WTC11 (cell line): Measurements from ENCODE around the gene XKR7. TPM values are rescaled to one million over a fixed set of nuclear protein-coding genes. Genes with fewer than 3 reads are reported as not detected.

Source experiments
- ATAC-seq: fragments of 200-7000 bp; cut with Tn5 transposase; 2 replicates; pipeline ENCODE4 v1.10.0; 2021; ENCODE audit warnings: mild to moderate bottlenecking, moderate library complexity
- CTCF ChIA-PET: fragments of 300-600 bp; sonication (Branson Sonifier 250); formaldehyde crosslinking; loops from one replicate; lab custom pipeline; 2021; ENCODE audit warnings: antibody characterized with exemption; lab: Charles Lee
- POLR2A ChIA-PET: fragments of 350-600 bp; sonication (Branson Sonifier 250); formaldehyde crosslinking; loops from one replicate; lab custom pipeline; 2021; ENCODE audit warnings: antibody characterized with exemption; lab: Charles Lee
- DNase-seq: peaks from one replicate; pipeline ENCODE4 v3.0.0; 2021; ENCODE audit warnings: low spot score
- H3K27ac Mint-ChIP-seq: 2 replicates; pipeline ENCODE4 v1.8.0; 2021; ENCODE audit warnings: mixed read lengths
- H3K27me3 Mint-ChIP-seq: 2 replicates; pipeline ENCODE4 v1.8.0; 2021; ENCODE audit warnings: low read depth, mild to moderate bottlenecking, moderate library complexity, mixed read lengths
- H3K36me3 Mint-ChIP-seq: 2 replicates; pipeline ENCODE4 v1.8.0; 2021; ENCODE audit warnings: mixed read lengths
- H3K4me1 Mint-ChIP-seq: 2 replicates; pipeline ENCODE4 v1.8.0; 2022; ENCODE audit warnings: mixed read lengths
- H3K4me3 Mint-ChIP-seq: 2 replicates; pipeline ENCODE4 v1.8.0; 2021; ENCODE audit warnings: mild to moderate bottlenecking, moderate library complexity, mixed read lengths
- H3K9me3 Mint-ChIP-seq: 2 replicates; pipeline ENCODE4 v1.8.0; 2021; ENCODE audit warnings: mixed read lengths
- AR ChIP-seq: fragments of 250-450 bp; sonication (Bioruptor Pico); IDR thresholded peaks from 2 replicates; pipeline ENCODE4 v1.9.0; 2021; ENCODE audit warnings: mild to moderate bottlenecking
- ATF1 ChIP-seq: sonication (generic); formaldehyde crosslinking; IDR thresholded peaks from 2 replicates; pipeline ENCODE4 v1.8.1; 2023; ENCODE audit warnings: mild to moderate bottlenecking, moderate library complexity, missing genetic modification reagents
- ATF2 ChIP-seq: sonication (generic); formaldehyde crosslinking; IDR thresholded peaks from 2 replicates; pipeline ENCODE4 v1.8.1; 2022; ENCODE audit warnings: low read depth, missing genetic modification reagents, borderline replicate concordance
- CBFB ChIP-seq: sonication (generic); formaldehyde crosslinking; IDR thresholded peaks from 2 replicates; pipeline ENCODE4 v1.8.1; 2022; ENCODE audit warnings: mild to moderate bottlenecking, low read depth, missing genetic modification reagents
- CDX4 ChIP-seq: fragments of 250-450 bp; sonication (Bioruptor Pico); IDR thresholded peaks from 2 replicates; pipeline ENCODE4 v1.9.0; 2021; ENCODE audit warnings: moderate library complexity, mild to moderate bottlenecking, inconsistent platforms, borderline replicate concordance
- ERG ChIP-seq: fragments of 250-450 bp; sonication (Bioruptor Pico); IDR thresholded peaks from 2 replicates; pipeline ENCODE4 v1.8.0; 2021; ENCODE audit warnings: mild to moderate bottlenecking
- ETV6 ChIP-seq: sonication (generic); formaldehyde crosslinking; IDR thresholded peaks from 2 replicates; pipeline ENCODE4 v1.8.1; 2022; ENCODE audit warnings: mild to moderate bottlenecking, missing genetic modification reagents
- MYBL2 ChIP-seq: sonication (generic); formaldehyde crosslinking; IDR thresholded peaks from 2 replicates; pipeline ENCODE4 v1.8.1; 2023; ENCODE audit warnings: mild to moderate bottlenecking, moderate library complexity, missing genetic modification reagents
- NFYB ChIP-seq: sonication (generic); formaldehyde crosslinking; conservative IDR thresholded peaks from 2 replicates; pipeline ENCODE4 v1.8.0; 2022; ENCODE audit warnings: low read depth, missing genetic modification reagents
- RELA ChIP-seq: sonication (generic); formaldehyde crosslinking; IDR thresholded peaks from 2 replicates; pipeline ENCODE4 v1.8.1; 2022; ENCODE audit warnings: missing genetic modification reagents, mild to moderate bottlenecking, borderline replicate concordance
- TP53 ChIP-seq: sonication (generic); formaldehyde crosslinking; IDR thresholded peaks from 2 replicates; pipeline ENCODE4 v1.8.1; 2023; ENCODE audit warnings: mild to moderate bottlenecking, missing genetic modification reagents
- ZBTB21 ChIP-seq: sonication (generic); formaldehyde crosslinking; IDR thresholded peaks from 2 replicates; pipeline ENCODE4 v1.8.1; 2023; ENCODE audit warnings: mild to moderate bottlenecking, missing genetic modification reagents, borderline replicate concordance
- ZNF121 ChIP-seq: sonication (generic); formaldehyde crosslinking; IDR thresholded peaks from 2 replicates; pipeline ENCODE4 v1.8.0; 2023; ENCODE audit warnings: missing genetic modification reagents
- ZNF138 ChIP-seq: sonication (generic); formaldehyde crosslinking; conservative IDR thresholded peaks from 2 replicates; pipeline ENCODE4 v1.8.1; 2022; ENCODE audit warnings: mild to moderate bottlenecking, moderate library complexity, missing genetic modification reagents
- ZNF232 ChIP-seq: sonication (generic); formaldehyde crosslinking; IDR thresholded peaks from 2 replicates; pipeline ENCODE4 v1.8.0; 2022; ENCODE audit warnings: mild to moderate bottlenecking, missing genetic modification reagents
- ZNF281 ChIP-seq: sonication (generic); formaldehyde crosslinking; IDR thresholded peaks from 2 replicates; pipeline ENCODE4 v1.8.0; 2023; ENCODE audit warnings: mild to moderate bottlenecking, missing genetic modification reagents
- ZNF423 ChIP-seq: fragments of 250-450 bp; sonication (Bioruptor Pico); IDR thresholded peaks from 2 replicates; pipeline ENCODE4 v2.1.2; 2022; ENCODE audit warnings: mild to moderate bottlenecking, moderate library complexity
- ZNF671 ChIP-seq: fragments of 250-450 bp; sonication (Bioruptor Pico); IDR thresholded peaks from 2 replicates; pipeline ENCODE4 v1.8.0; 2021; ENCODE audit warnings: mild to moderate bottlenecking
- total RNA-seq: library from RNA; stranded (reverse); gene quantifications from 3 replicates; pipeline ENCODE4 v1.2.3, GENCODE V29; 2021

Gene XKR7
- total RNA-seq, 1 experiment from 2014 or later: 2.5 TPM

- TF ChIP-seq ETV6 (CRISPR knock-in tag): no peak
- no peak for TF ChIP-seq ZNF671 (CRISPR knock-in tag)
- TF ChIP-seq ZBTB21 (CRISPR knock-in tag): no peak
- no peak for TF ChIP-seq ERG
- no peak for TF ChIP-seq TP53 (CRISPR knock-in tag)
- no peak for TF ChIP-seq CBFB
These were observed 22.6 kb upstream of the XKR7 start (continued) for GRCh38 chr20:31945319-31945718.

GRCh38 chr20:31945785-31946184 lies 22.2 kb upstream of the XKR7 start:
- peaks cover under 1% of the 10 kb centered on the region for H3K4me1 Mint-ChIP-seq
- DNase-seq: no peak
- H3K27me3 Mint-ChIP-seq: no peaks in the 10 kb centered on the region
- H3K36me3 Mint-ChIP-seq: peaks cover 50% of the 10 kb centered on the region
- POLR2A ChIA-PET: interaction anchor here (0.7 kb wide), 1 partner anchor 82 kb away, joined by 3 read pairs; no protein-coding TSS in a partner anchor
- CTCF ChIA-PET: interaction anchor here (1.6 kb wide), 1 partner anchor 99 kb away, joined by 5 read pairs; no protein-coding TSS in a partner anchor
- no peak for ATAC-seq
- H3K27ac Mint-ChIP-seq: no peak overlapping the region
- TF ChIP-seq NFYB (CRISPR knock-in tag) (no peak), ZNF138 (no peak), ZNF232 (CRISPR knock-in tag) (no peak), MYBL2 (CRISPR knock-in tag) (no peak), CDX4 (CRISPR knock-in tag) (no peak), RELA (CRISPR knock-in tag) (no peak), ZNF423 (no peak), ZNF281 (CRISPR knock-in tag) (no peak), ATF1 (CRISPR knock-in tag) (no peak), AR (CRISPR knock-in tag) (no peak), ZNF121 (CRISPR knock-in tag) (no peak), ATF2 (no peak)
- TF ChIP-seq, all 79 proteins: peak for 0
- peaks cover 11% of the 10 kb centered on the region for H3K9me3 Mint-ChIP-seq
- H3K4me3 Mint-ChIP-seq: no peak overlapping the region
